H1 (cell line): ENCODE results near the gene RNASE7. TPM values are rescaled to one million over a fixed set of nuclear protein-coding genes. Genes with fewer than 3 reads are reported as not detected.

Experiments used
- NANOG ChIP-seq: IDR thresholded peaks from 2 replicates; pipeline ENCODE4 v1.6.1; 2011; ENCODE audit warnings: low read length, low read depth, mild to moderate bottlenecking, inconsistent platforms; ENCODE audit not compliant: insufficient read depth, poor library complexity, severe bottlenecking
- RBBP5 ChIP-seq: IDR thresholded peaks from 2 replicates; pipeline ENCODE4 v1.7.1; 2012; ENCODE audit warnings: low read depth, mild to moderate bottlenecking, inconsistent platforms, low read length, moderate library complexity, borderline replicate concordance
- polyA plus RNA-seq, 7 experiments: library from polyadenylated mRNA; depleted of rRNA in 3 of 7; stranded (reverse) in 5 of 7; unstranded in 2 of 7; fragments of >200 nt in 5 of 7; fragments of 200-250 nt in 2 of 7; gene quantifications; 1 replicate in 5 of 7; 2 replicates in 1 of 7; 4 replicates in 1 of 7; pipeline versions ENCODE4 v1.2.1 to v1.2.3, GENCODE V29; 2011 to 2013; ENCODE audit warnings: missing spikeins in 2 of 7, mixed read lengths in 2 of 7
- total RNA-seq: library from RNA; stranded (reverse); fragmentation: NEBNext Ultra II Directional; extraction: Animal tissue kit (Norgen Biotek cat#: 25700); gene quantifications from 2 replicates; pipeline ENCODE4 v1.2.1, GENCODE V29; 2021
- TF ChIP-seq, protein P1 (sequence below): fragments of 300-600 bp; sonication (generic); IDR thresholded peaks from 2 replicates; pipeline ENCODE4 v1.7.1; 2012; ENCODE audit warnings: low read length, moderate library complexity, mild to moderate bottlenecking, inconsistent platforms; ENCODE audit not compliant: insufficient replicate concordance
- TF ChIP-seq, protein P2 (sequence below), 3 experiments: IDR thresholded peaks; 1 replicate in 2 of 3; 2 replicates in 1 of 3; pipeline versions ENCODE4 v1.5.1 to v1.6.1; 2011; ENCODE audit warnings: low read length in 3 of 3, mild to moderate bottlenecking in 3 of 3, inconsistent platforms in 2 of 3, low read depth in 1 of 3, moderate library complexity in 1 of 3; ENCODE audit not compliant: insufficient read depth in 1 of 3; ENCODE audit errors: control extremely low read depth in 1 of 3

The RNASE7 gene
- total and polyA plus RNA-seq, 2 of the 8 experiments (the other 6 are each of a cell fraction or from before 2014, with no cell fraction given), result not detected

DNA sequence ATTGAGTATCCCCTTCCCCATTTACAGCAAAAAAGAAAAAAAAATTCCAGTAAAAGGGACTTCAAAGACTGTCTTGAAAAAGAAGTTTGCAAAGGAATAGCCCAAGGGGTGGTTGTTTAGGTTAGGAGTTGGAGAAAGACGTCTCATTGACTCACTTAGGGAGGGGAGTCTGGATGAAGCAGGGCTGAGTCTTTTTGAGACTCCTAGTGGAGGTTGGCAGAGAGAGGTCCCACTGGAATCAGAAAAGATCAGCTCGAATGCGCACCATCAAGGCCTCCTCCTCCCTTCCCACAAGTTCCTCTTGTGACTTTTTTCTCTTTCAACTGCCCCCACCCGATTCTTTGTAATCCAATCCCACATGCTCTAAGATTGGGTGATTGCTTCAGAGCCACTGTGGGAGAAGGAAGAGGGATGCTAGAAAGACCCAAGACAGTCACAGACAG lies 29.9 kb downstream of the RNASE7 start (continued):
- TF ChIP-seq, protein P1, sequence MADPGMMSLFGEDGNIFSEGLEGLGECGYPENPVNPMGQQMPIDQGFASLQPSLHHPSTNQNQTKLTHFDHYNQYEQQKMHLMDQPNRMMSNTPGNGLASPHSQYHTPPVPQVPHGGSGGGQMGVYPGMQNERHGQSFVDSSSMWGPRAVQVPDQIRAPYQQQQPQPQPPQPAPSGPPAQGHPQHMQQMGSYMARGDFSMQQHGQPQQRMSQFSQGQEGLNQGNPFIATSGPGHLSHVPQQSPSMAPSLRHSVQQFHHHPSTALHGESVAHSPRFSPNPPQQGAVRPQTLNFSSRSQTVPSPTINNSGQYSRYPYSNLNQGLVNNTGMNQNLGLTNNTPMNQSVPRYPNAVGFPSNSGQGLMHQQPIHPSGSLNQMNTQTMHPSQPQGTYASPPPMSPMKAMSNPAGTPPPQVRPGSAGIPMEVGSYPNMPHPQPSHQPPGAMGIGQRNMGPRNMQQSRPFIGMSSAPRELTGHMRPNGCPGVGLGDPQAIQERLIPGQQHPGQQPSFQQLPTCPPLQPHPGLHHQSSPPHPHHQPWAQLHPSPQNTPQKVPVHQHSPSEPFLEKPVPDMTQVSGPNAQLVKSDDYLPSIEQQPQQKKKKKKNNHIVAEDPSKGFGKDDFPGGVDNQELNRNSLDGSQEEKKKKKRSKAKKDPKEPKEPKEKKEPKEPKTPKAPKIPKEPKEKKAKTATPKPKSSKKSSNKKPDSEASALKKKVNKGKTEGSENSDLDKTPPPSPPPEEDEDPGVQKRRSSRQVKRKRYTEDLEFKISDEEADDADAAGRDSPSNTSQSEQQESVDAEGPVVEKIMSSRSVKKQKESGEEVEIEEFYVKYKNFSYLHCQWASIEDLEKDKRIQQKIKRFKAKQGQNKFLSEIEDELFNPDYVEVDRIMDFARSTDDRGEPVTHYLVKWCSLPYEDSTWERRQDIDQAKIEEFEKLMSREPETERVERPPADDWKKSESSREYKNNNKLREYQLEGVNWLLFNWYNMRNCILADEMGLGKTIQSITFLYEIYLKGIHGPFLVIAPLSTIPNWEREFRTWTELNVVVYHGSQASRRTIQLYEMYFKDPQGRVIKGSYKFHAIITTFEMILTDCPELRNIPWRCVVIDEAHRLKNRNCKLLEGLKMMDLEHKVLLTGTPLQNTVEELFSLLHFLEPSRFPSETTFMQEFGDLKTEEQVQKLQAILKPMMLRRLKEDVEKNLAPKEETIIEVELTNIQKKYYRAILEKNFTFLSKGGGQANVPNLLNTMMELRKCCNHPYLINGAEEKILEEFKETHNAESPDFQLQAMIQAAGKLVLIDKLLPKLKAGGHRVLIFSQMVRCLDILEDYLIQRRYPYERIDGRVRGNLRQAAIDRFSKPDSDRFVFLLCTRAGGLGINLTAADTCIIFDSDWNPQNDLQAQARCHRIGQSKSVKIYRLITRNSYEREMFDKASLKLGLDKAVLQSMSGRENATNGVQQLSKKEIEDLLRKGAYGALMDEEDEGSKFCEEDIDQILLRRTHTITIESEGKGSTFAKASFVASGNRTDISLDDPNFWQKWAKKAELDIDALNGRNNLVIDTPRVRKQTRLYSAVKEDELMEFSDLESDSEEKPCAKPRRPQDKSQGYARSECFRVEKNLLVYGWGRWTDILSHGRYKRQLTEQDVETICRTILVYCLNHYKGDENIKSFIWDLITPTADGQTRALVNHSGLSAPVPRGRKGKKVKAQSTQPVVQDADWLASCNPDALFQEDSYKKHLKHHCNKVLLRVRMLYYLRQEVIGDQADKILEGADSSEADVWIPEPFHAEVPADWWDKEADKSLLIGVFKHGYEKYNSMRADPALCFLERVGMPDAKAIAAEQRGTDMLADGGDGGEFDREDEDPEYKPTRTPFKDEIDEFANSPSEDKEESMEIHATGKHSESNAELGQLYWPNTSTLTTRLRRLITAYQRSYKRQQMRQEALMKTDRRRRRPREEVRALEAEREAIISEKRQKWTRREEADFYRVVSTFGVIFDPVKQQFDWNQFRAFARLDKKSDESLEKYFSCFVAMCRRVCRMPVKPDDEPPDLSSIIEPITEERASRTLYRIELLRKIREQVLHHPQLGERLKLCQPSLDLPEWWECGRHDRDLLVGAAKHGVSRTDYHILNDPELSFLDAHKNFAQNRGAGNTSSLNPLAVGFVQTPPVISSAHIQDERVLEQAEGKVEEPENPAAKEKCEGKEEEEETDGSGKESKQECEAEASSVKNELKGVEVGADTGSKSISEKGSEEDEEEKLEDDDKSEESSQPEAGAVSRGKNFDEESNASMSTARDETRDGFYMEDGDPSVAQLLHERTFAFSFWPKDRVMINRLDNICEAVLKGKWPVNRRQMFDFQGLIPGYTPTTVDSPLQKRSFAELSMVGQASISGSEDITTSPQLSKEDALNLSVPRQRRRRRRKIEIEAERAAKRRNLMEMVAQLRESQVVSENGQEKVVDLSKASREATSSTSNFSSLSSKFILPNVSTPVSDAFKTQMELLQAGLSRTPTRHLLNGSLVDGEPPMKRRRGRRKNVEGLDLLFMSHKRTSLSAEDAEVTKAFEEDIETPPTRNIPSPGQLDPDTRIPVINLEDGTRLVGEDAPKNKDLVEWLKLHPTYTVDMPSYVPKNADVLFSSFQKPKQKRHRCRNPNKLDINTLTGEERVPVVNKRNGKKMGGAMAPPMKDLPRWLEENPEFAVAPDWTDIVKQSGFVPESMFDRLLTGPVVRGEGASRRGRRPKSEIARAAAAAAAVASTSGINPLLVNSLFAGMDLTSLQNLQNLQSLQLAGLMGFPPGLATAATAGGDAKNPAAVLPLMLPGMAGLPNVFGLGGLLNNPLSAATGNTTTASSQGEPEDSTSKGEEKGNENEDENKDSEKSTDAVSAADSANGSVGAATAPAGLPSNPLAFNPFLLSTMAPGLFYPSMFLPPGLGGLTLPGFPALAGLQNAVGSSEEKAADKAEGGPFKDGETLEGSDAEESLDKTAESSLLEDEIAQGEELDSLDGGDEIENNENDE, result no peak
- TF ChIP-seq NANOG (no peak), RBBP5 (no peak)
- TF ChIP-seq, protein P2, sequence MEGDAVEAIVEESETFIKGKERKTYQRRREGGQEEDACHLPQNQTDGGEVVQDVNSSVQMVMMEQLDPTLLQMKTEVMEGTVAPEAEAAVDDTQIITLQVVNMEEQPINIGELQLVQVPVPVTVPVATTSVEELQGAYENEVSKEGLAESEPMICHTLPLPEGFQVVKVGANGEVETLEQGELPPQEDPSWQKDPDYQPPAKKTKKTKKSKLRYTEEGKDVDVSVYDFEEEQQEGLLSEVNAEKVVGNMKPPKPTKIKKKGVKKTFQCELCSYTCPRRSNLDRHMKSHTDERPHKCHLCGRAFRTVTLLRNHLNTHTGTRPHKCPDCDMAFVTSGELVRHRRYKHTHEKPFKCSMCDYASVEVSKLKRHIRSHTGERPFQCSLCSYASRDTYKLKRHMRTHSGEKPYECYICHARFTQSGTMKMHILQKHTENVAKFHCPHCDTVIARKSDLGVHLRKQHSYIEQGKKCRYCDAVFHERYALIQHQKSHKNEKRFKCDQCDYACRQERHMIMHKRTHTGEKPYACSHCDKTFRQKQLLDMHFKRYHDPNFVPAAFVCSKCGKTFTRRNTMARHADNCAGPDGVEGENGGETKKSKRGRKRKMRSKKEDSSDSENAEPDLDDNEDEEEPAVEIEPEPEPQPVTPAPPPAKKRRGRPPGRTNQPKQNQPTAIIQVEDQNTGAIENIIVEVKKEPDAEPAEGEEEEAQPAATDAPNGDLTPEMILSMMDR (IDR thresholded peaks at IDR 0.05; ENCODE audit: control extremely low read depth in 1 of 3, insufficient read depth in 1 of 3, low read depth in 1 of 3, low read length in 3 of 3), result no peak
